GM19193 (cell line): ENCODE measurements around the gene MARCHF3.

Experiments
- POLR2A ChIP-seq: IDR thresholded peaks from 4 replicates; pipeline ENCODE4 v1.6.1; 2011; ENCODE audit not compliant: insufficient read depth, insufficient read length; ENCODE audit errors: extremely low read depth

Gene MARCHF3

GRCh38 chr5:126982926-126983873 lies 47.2 kb downstream of the MARCHF3 start:
- TF ChIP-seq POLR2A, result no peak

- no peak for TF ChIP-seq POLR2A
These were observed 48.2 kb downstream of the MARCHF3 start for GRCh38 chr5:126982202-126982601.

GRCh38 chr5:126981701-126982100 lies 48.7 kb downstream of the MARCHF3 start:
- TF ChIP-seq POLR2A, result no peak

GRCh38 chr5:126981222-126981621 lies 49.1 kb downstream of the MARCHF3 start:
- no peak for TF ChIP-seq POLR2A

- TF ChIP-seq POLR2A, result no peak
These were observed 52.1 kb downstream of the MARCHF3 start for GRCh38 chr5:126978258-126978657.

- no peak for TF ChIP-seq POLR2A
These were observed 53.7 kb downstream of the MARCHF3 start for GRCh38 chr5:126976520-126977172.

- no peak for TF ChIP-seq POLR2A
These were observed 54.6 kb downstream of the MARCHF3 start for GRCh38 chr5:126975796-126976195.

GRCh38 chr5:126973193-126973592 lies 57.2 kb downstream of the MARCHF3 start:
- no peak for TF ChIP-seq POLR2A

GRCh38 chr5:126972062-126972895 lies 58.1 kb downstream of the MARCHF3 start:
- no peak for TF ChIP-seq POLR2A

- TF ChIP-seq POLR2A, result no peak
These were observed 58.8 kb downstream of the MARCHF3 start for GRCh38 chr5:126971455-126972031.

- no peak for TF ChIP-seq POLR2A
These were observed 59.8 kb downstream of the MARCHF3 start for GRCh38 chr5:126970517-126971017.

- TF ChIP-seq POLR2A, result no peak
These were observed 60.8 kb downstream of the MARCHF3 start for GRCh38 chr5:126969548-126969947.

- no peak for TF ChIP-seq POLR2A
These were observed 62.4 kb downstream of the MARCHF3 start for GRCh38 chr5:126967808-126968466.

GRCh38 chr5:126965487-126965886 lies 64.9 kb downstream of the MARCHF3 start:
- no peak for TF ChIP-seq POLR2A
